Measurements from ENCODE around the gene ZNF492. TPM values are rescaled to one million over a fixed set of nuclear protein-coding genes. Genes with fewer than 3 reads are reported as not detected.

The ZNF492 gene
- total and polyA plus RNA-seq, 2 of the 8 experiments (the other 6 are each of a cell fraction or from before 2014, with no cell fraction given), result not detected

- TF ChIP-seq CHD7 (IDR thresholded peaks at IDR 0.05; ENCODE audit: insufficient replicate concordance, low read length) (no peak), EGR1 (IDR thresholded peaks at IDR 0.05; ENCODE audit: borderline replicate concordance, low read depth, low read length) (no peak)
Observed at GRCh38 chr19:22601906-22602630, 32.1 kb upstream of the ZNF492 start (continued).

Measured in H1 (cell line).